ENCODE results near the gene TMEM14B.
"Not testable (repeated sequence)": the region's sequence is repeated elsewhere in the genome, so short reads cannot be mapped to it uniquely, and the experiment has no call there.

TMEM14B gene

DNA sequence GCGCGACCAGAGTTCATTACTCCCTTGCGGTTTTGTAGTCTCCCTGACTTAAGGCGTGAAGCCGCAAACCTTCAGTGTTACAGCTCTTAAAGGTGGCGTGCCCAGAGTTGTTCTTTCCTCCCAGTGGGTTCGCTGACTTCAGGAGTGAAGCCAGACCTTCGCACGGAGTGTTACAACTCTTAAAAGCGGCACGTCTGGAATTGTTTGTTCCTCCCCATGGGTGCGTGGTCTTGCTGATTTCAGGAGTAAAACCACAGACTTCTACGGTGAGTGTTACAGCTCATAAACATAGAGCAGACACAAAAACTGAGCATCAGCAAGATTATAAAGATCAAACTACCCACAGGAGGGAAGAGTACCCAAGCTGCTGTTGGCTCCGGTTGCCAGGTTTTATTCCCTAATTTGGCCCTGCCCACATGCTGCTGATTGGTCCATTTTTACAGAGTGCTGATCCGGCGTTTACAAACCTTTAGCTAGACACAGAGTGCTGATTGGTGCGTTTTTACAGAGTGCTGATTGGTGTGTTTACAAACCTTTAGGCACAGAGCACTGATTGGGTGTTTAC, 14.4 kb upstream of the TMEM14B start:
- no peak for DNase-seq (ENCODE audit: low read depth)
- TF ChIP-seq MYC (IDR thresholded peaks at IDR 0.05; ENCODE audit: low read depth, low read length), result no peak
- no peak for TF ChIP-seq POLR2A (IDR thresholded peaks at IDR 0.05; ENCODE audit: extremely low read depth, insufficient read length)
- TF ChIP-seq, protein P1, sequence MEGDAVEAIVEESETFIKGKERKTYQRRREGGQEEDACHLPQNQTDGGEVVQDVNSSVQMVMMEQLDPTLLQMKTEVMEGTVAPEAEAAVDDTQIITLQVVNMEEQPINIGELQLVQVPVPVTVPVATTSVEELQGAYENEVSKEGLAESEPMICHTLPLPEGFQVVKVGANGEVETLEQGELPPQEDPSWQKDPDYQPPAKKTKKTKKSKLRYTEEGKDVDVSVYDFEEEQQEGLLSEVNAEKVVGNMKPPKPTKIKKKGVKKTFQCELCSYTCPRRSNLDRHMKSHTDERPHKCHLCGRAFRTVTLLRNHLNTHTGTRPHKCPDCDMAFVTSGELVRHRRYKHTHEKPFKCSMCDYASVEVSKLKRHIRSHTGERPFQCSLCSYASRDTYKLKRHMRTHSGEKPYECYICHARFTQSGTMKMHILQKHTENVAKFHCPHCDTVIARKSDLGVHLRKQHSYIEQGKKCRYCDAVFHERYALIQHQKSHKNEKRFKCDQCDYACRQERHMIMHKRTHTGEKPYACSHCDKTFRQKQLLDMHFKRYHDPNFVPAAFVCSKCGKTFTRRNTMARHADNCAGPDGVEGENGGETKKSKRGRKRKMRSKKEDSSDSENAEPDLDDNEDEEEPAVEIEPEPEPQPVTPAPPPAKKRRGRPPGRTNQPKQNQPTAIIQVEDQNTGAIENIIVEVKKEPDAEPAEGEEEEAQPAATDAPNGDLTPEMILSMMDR (IDR thresholded peaks at IDR 0.05; ENCODE audit: low read depth, low read length), result no peak
- TF ChIP-seq, protein P2, sequence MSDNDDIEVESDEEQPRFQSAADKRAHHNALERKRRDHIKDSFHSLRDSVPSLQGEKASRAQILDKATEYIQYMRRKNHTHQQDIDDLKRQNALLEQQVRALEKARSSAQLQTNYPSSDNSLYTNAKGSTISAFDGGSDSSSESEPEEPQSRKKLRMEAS (IDR thresholded peaks at IDR 0.05; ENCODE audit: low read depth, low read length), result no peak
- H3K4me3 ChIP-seq (ENCODE audit: low read depth, low read length), result no peak overlapping the region

DNA sequence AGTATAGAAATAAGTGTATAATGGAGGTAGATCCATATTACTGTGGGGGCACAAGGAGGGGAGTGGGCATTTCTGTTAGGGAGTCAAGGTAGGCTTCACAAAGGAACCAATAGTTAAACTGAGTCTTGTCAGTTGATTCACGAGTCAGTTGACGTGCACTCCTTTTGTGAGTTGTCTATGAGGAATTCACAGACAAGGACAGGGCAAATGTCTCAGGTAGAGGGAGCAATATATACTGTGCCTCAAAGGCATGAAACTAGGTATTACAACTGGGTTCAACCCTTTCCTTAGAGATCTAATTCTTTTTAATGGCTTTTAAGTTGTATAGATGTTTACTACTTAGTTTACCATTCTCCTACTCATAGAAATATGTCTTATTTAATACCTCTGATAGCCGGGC, 13.7 kb upstream of the TMEM14B start:
- DNase-seq (ENCODE audit: low read depth), result no peak
- H3K4me3 ChIP-seq (ENCODE audit: low read depth, low read length), result no peak overlapping the region
- TF ChIP-seq, protein P1 (IDR thresholded peaks at IDR 0.05; ENCODE audit: low read depth, low read length), result no peak
- no peak for TF ChIP-seq MYC (IDR thresholded peaks at IDR 0.05; ENCODE audit: low read depth, low read length)
- TF ChIP-seq, protein P2 (IDR thresholded peaks at IDR 0.05; ENCODE audit: low read depth, low read length), result no peak
- TF ChIP-seq POLR2A (IDR thresholded peaks at IDR 0.05; ENCODE audit: extremely low read depth, insufficient read length), result no peak

DNA sequence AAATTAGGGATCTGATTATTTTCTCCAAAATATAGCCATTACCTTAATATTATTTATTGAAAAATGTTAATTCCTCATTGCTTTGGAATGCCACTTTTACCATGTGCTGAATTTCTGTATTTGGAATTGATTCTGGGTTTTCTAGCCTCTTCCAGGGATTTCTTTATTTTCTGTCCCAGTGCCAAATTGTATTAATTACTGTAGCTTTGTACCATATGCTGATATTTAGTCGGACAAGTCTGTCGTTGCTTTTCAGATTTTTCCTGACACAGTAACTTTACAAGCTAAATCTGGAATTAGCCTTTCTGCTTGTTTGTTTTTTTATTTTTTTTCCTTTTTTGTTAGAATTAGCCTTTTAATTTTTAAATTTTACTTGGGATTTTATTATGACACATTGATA, 10.9 kb upstream of the TMEM14B start:
- TF ChIP-seq POLR2A (IDR thresholded peaks at IDR 0.05; ENCODE audit: extremely low read depth, insufficient read length) (no peak), MYC (IDR thresholded peaks at IDR 0.05; ENCODE audit: low read depth, low read length) (no peak)
- TF ChIP-seq, protein P2 (IDR thresholded peaks at IDR 0.05; ENCODE audit: low read depth, low read length), result no peak
- TF ChIP-seq, protein P1 (IDR thresholded peaks at IDR 0.05; ENCODE audit: low read depth, low read length), result no peak
- no peak for DNase-seq (ENCODE audit: low read depth)
- H3K4me3 ChIP-seq (ENCODE audit: low read depth, low read length), result no peak overlapping the region

DNA sequence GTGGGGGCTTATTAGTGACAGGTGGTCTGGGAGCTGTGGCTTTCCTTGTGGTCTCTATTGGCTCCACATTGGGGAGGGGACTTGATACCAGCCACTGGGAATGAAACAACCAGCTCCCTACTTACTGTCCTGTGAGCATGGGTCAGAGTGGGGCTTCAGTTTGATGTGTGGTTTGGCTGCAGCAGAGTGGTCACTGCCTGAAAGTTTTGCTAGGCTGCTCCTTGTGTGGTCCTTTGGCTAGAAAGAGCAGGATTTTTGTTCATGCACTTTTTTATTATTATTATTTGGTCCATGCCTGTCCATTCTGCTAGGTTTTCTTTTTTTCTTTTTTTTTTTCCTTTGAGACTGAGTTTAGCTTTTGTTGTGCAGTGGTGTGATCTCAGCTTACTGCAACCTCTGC, 7.5 kb upstream of the TMEM14B start:
- TF ChIP-seq, protein P1 (IDR thresholded peaks at IDR 0.05; ENCODE audit: low read depth, low read length), result no peak
- TF ChIP-seq, protein P2 (IDR thresholded peaks at IDR 0.05; ENCODE audit: low read depth, low read length), result no peak
- no peak for TF ChIP-seq POLR2A (IDR thresholded peaks at IDR 0.05; ENCODE audit: extremely low read depth, insufficient read length)
- TF ChIP-seq MYC (IDR thresholded peaks at IDR 0.05; ENCODE audit: low read depth, low read length), result no peak
- DNase-seq (ENCODE audit: low read depth), result no peak
- H3K4me3 ChIP-seq (ENCODE audit: low read depth, low read length), result no peak overlapping the region

DNA sequence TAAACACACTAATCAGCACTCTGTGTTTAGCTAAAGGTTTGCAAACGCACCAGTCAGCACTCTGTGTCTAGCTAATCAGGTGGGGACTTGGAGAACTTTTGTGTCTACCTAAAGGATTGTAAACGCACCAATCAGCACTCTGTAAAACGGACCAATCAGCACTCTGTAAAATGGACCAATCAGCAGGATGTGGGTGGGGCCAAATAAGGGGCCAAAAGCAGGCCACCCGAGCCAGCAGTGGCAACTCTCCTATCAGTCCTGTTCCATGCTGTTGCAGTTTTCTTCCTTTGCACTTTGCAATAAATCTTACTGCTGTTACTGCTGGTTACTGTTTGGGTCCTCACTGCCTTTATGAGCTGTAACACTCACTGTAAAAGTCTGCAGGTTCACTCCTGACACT, 6.0 kb upstream of the TMEM14B start:
- DNase-seq (ENCODE audit: low read depth); H3K4me3 ChIP-seq (ENCODE audit: low read depth, low read length): not testable (repeated sequence)

DNA sequence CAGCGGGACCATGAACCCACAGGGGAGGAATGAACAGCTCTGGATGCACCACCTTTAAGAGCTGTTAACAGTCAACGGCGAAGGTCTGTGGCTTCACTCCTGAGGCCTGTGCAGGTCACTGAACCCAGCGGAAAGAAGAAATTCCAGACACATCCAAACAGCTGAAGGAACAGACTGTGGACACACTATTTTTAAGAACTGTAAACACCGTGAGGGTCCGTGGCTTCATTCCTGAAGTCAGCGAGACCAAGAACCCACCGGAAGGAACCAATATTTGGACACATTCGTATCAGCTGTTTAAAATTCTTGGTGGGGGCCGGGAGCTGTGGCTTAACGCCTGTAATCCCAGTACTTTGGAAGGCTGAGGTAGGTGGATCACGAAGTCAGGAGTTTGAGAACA, 5.4 kb upstream of the TMEM14B start:
- no peak overlapping the region for H3K4me3 ChIP-seq (ENCODE audit: low read depth, low read length)
- no peak for DNase-seq (ENCODE audit: low read depth)
- TF ChIP-seq, protein P2 (IDR thresholded peaks at IDR 0.05; ENCODE audit: low read depth, low read length), result no peak

DNA sequence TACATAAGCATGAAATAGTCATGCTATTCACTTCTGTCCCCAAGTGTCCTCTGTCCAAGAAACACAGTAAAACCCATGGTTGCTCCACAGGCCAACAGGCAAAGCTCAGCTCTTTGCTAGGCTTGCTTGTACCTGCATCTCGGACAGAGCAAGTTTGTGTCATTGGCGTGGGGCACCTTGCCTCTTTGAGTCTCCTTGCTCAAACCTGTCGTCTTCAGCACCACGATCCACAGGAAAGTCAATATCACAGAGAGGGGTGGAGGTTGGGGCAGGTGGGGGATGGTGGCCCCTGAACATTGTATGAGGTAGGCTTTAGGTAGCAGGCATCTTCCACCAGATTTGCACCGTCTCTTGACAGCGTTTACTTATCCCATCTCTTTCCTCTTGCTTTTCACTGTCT, 4.1 kb upstream of the TMEM14B start:
- TF ChIP-seq, protein P1 (IDR thresholded peaks at IDR 0.05; ENCODE audit: low read depth, low read length), result no peak
- TF ChIP-seq, protein P2 (IDR thresholded peaks at IDR 0.05; ENCODE audit: low read depth, low read length), result no peak
- TF ChIP-seq POLR2A (IDR thresholded peaks at IDR 0.05; ENCODE audit: extremely low read depth, insufficient read length), result no peak
- no peak for TF ChIP-seq MYC (IDR thresholded peaks at IDR 0.05; ENCODE audit: low read depth, low read length)
- H3K4me3 ChIP-seq (ENCODE audit: low read depth, low read length), result no peak overlapping the region
- no peak for DNase-seq (ENCODE audit: low read depth)

Measured in NB4 (cell line).